K562 (cell line): Measurements from ENCODE around the gene PACSIN1. TPM values are rescaled to one million over a fixed set of nuclear protein-coding genes. Genes with fewer than 3 reads are reported as not detected.

Experiments
- C11orf30 ChIP-seq: fragments of 450-650 bp; IDR thresholded peaks from 2 replicates; pipeline ENCODE4 v1.6.1; 2016; ENCODE audit warnings: low read depth, mild to moderate bottlenecking
- E2F4 ChIP-seq: sonication (generic); formaldehyde crosslinking; IDR thresholded peaks from 2 replicates; pipeline ENCODE4 v1.8.0; 2022; ENCODE audit warnings: mild to moderate bottlenecking, low read depth, missing genetic modification reagents
- ERF ChIP-seq: fragments of 450-650 bp; formaldehyde crosslinking; IDR thresholded peaks from 2 replicates; pipeline ENCODE4 v1.4.0; 2020; ENCODE audit warnings: mild to moderate bottlenecking, mixed read lengths
- ESRRA ChIP-seq: fragments of 450-650 bp; IDR thresholded peaks from 2 replicates; pipeline ENCODE4 v1.6.1; 2014; ENCODE audit warnings: low read depth, mild to moderate bottlenecking, moderate library complexity, borderline replicate concordance
- ETV1 ChIP-seq: fragments of 450-650 bp; conservative IDR thresholded peaks from 2 replicates; pipeline ENCODE4 v1.6.1; 2016; ENCODE audit warnings: missing genetic modification characterization, control low read depth, low read depth, missing compliant biosample characterization
- FOXA3 ChIP-seq, 2 experiments: fragments of 450-650 bp in 1 of 2; sonication (generic) in 1 of 2; formaldehyde crosslinking; IDR thresholded peaks in 1 of 2; conservative IDR thresholded peaks in 1 of 2; 2 replicates each; pipeline versions ENCODE4 v1.4.0 to v1.8.0; 2020 to 2022; ENCODE audit warnings: mild to moderate bottlenecking in 2 of 2, missing genetic modification reagents in 1 of 2
- FOXP1 ChIP-seq: sonication (generic); formaldehyde crosslinking; IDR thresholded peaks from 2 replicates; pipeline ENCODE4 v1.8.0; 2022; ENCODE audit warnings: mild to moderate bottlenecking, missing genetic modification reagents
- HDAC8 ChIP-seq: fragments of 450-650 bp; IDR thresholded peaks from 2 replicates; pipeline ENCODE4 v1.6.1; 2016; ENCODE audit warnings: mild to moderate bottlenecking, missing genetic modification characterization, moderate library complexity, missing compliant biosample characterization
- HIVEP1 ChIP-seq: fragments of 250-450 bp; sonication (Bioruptor Pico); IDR thresholded peaks from 2 replicates; pipeline ENCODE4 v1.4.0; 2020; ENCODE audit warnings: mild to moderate bottlenecking
- HNRNPK ChIP-seq: fragments of 200-400 bp; formaldehyde crosslinking; IDR thresholded peaks from one replicate; pipeline ENCODE4 v1.6.1; 2018; ENCODE audit warnings: mild to moderate bottlenecking, low read depth, low read length; ENCODE audit not compliant: poor library complexity, severe bottlenecking
- ILK ChIP-seq: fragments of 450-650 bp; IDR thresholded peaks from 2 replicates; pipeline ENCODE4 v1.6.1; 2016; ENCODE audit warnings: missing genetic modification characterization, low read depth, mild to moderate bottlenecking, missing compliant biosample characterization, moderate library complexity, borderline replicate concordance
- JUN ChIP-seq, 2 experiments: sonication (generic) in 1 of 2; formaldehyde crosslinking in 1 of 2; IDR thresholded peaks; 2 replicates each; pipeline versions ENCODE4 v1.6.1 to v1.8.0; 2012 to 2022; ENCODE audit warnings: borderline replicate concordance in 2 of 2, mild to moderate bottlenecking in 2 of 2, improper control_type of control experiment in 1 of 2, low read depth in 1 of 2, low read length in 1 of 2, missing genetic modification reagents in 1 of 2
- MED1 ChIP-seq: sonication (generic); formaldehyde crosslinking; IDR thresholded peaks from 2 replicates; pipeline ENCODE4 v1.8.1; 2023; ENCODE audit warnings: missing genetic modification reagents, borderline replicate concordance
- NCOA2 ChIP-seq, 2 experiments: fragments of 450-650 bp; IDR thresholded peaks; 2 replicates each; pipeline ENCODE4 v1.6.1; 2018; ENCODE audit warnings: mild to moderate bottlenecking in 2 of 2, moderate library complexity in 1 of 2; ENCODE audit not compliant: partially characterized antibody in 2 of 2
- NFE2 ChIP-seq: IDR thresholded peaks from 2 replicates; pipeline ENCODE4 v1.6.1; 2014; ENCODE audit warnings: antibody characterized with exemption, low read depth
- NUFIP1 ChIP-seq: fragments of 450-650 bp; IDR thresholded peaks from 2 replicates; pipeline ENCODE4 v1.6.1; 2018; ENCODE audit not compliant: partially characterized antibody
- POLR2AphosphoS2 ChIP-seq: IDR thresholded peaks from 2 replicates; pipeline ENCODE4 v1.6.1; 2012; ENCODE audit warnings: low read length, improper control_type of control experiment
- POLR2AphosphoS5 ChIP-seq: IDR thresholded peaks from 2 replicates; pipeline ENCODE4 v1.6.1; 2011; ENCODE audit warnings: mild to moderate bottlenecking, low read depth, low read length, moderate library complexity; ENCODE audit not compliant: control insufficient read depth, insufficient read depth
- SETDB1 ChIP-seq: IDR thresholded peaks from one replicate; pipeline ENCODE4 v1.6.1; 2012; ENCODE audit warnings: low read length, control low read depth, inconsistent platforms
- TEAD2 ChIP-seq: fragments of 450-650 bp; IDR thresholded peaks from 2 replicates; pipeline ENCODE4 v1.6.1; 2016; ENCODE audit warnings: missing genetic modification characterization, control low read depth, missing compliant biosample characterization
- ZFP30 ChIP-seq: fragments of 250-450 bp; sonication (Bioruptor Pico); IDR thresholded peaks from 2 replicates; pipeline ENCODE4 v1.8.0; 2022; ENCODE audit warnings: moderate library complexity, mild to moderate bottlenecking, inconsistent platforms, borderline replicate concordance
- ZNF449 ChIP-seq: fragments of 250-450 bp; sonication (Bioruptor Pico); IDR thresholded peaks from 2 replicates; pipeline ENCODE4 v1.8.0; 2022; ENCODE audit warnings: moderate library complexity, mild to moderate bottlenecking, inconsistent platforms
- polyA plus RNA-seq, 8 experiments: library from polyadenylated mRNA; depleted of rRNA in 4 of 8; stranded (reverse) in 5 of 8; unstranded in 3 of 8; fragments of >200 nt; fragmentation: Nextera tagmentation in 2 of 8; fragmentation: Illumina TruSeq in 1 of 8; extraction: Ambion mirVana in 2 of 8; extraction: Trizol in 1 of 8; gene quantifications; 2 replicates each; pipeline versions ENCODE4 v1.2.1 to v1.2.3, GENCODE V29; 2011 to 2014; ENCODE audit warnings: inconsistent platforms in 1 of 8, missing spikeins in 1 of 8
- total RNA-seq, 7 experiments: library from RNA; depleted of rRNA in 6 of 7; stranded (reverse); fragments of >200 nt in 6 of 7; fragmentation: Illumina TruSeq in 2 of 7; extraction: Trizol in 2 of 7; gene quantifications; 2 replicates each; pipeline versions ENCODE4 v1.2.1 to v1.2.3, GENCODE V29; 2011 to 2021; ENCODE audit warnings: low replicate concordance in 1 of 7

The PACSIN1 gene
- total and polyA plus RNA-seq, 9 of the 15 experiments (the other 6 are each of a cell fraction or from before 2014, with no cell fraction given) = 0.01 to 1.7 (median 0.45) TPM

- TF ChIP-seq ZFP30 (no peak), ILK (tag) (no peak), ESRRA (no peak), JUN (IDR thresholded peaks at IDR 0.05; ENCODE audit: borderline replicate concordance, low read depth, low read length) (no peak), JUN (CRISPR knock-in tag; IDR thresholded peaks at IDR 0.05; ENCODE audit: borderline replicate concordance) (0 out of 2 replicates have a peak, but pooled peaks have one; percentile 58), ETV1 (tag) (no peak), HNRNPK (no peak), SETDB1 (no peak), TEAD2 (tag) (no peak), MED1 (CRISPR knock-in tag) (no peak), C11orf30 (no peak), NFE2 (no peak), FOXA3 (CRISPR knock-in tag; conservative IDR thresholded peaks at IDR 0.05 in 1 of 2, IDR thresholded peaks at IDR 0.05 in 1 of 2) (peak in 1 of 2 experiments; percentile 63; a peak in 1 of 4 replicates), POLR2AphosphoS2 (no peak), POLR2AphosphoS5 (peak; percentile 22; the same call in 1 of the 2 replicates), FOXP1 (0 out of 2 replicates have a peak, but pooled peaks have one; percentile 38), ERF (no peak), ZNF449 (CRISPR knock-in tag) (no peak), HDAC8 (tag) (no peak), HIVEP1 (CRISPR knock-in tag) (no peak), NCOA2 (IDR thresholded peaks at IDR 0.05; ENCODE audit: partially characterized antibody in 2 of 2) (no peak), E2F4 (no peak), NUFIP1 (no peak)
Observed at GRCh38 chr6:34424200-34425131, 41.4 kb upstream of the PACSIN1 start (continued).
